Activated B cell treated with CpG ODN at 0.5 μM for 24 hours (primary cell): ENCODE data around the gene VPS13D. TPM values are rescaled to one million over a fixed set of nuclear protein-coding genes. Genes with fewer than 3 reads are reported as not detected.

Experiments used
- ATAC-seq: fragments of 200-7000 bp; cut with Tn5 transposase; one replicate; pipeline ENCODE4 v1.10.0; 2021; ENCODE audit warnings: low read depth, mild to moderate bottlenecking, moderate library complexity
- CTCF ChIA-PET: fragments of 350-600 bp; sonication (Branson Sonifier 250); formaldehyde crosslinking; loops from one replicate; lab custom pipeline; 2021; ENCODE audit warnings: antibody characterized with exemption; lab: Charles Lee
- POLR2A ChIA-PET: fragments of 350-600 bp; sonication (Branson Sonifier 250); formaldehyde crosslinking; loops from one replicate; lab custom pipeline; 2021; ENCODE audit warnings: antibody characterized with exemption; lab: Charles Lee
- DNase-seq: peaks from one replicate; pipeline ENCODE4 v3.0.0; 2022
- H3K27ac Mint-ChIP-seq: one replicate; pipeline ENCODE4 v1.8.0; 2020; ENCODE audit warnings: mixed read lengths
- H3K27me3 Mint-ChIP-seq: one replicate; pipeline ENCODE4 v1.8.0; 2021; ENCODE audit warnings: mixed read lengths
- H3K36me3 Mint-ChIP-seq: one replicate; pipeline ENCODE4 v1.8.0; 2021; ENCODE audit warnings: low read depth, mixed read lengths
- H3K4me1 Mint-ChIP-seq: one replicate; pipeline ENCODE4 v1.8.0; 2021; ENCODE audit warnings: mixed read lengths
- H3K4me3 Mint-ChIP-seq: one replicate; pipeline ENCODE4 v1.8.0; 2020; ENCODE audit warnings: mild to moderate bottlenecking, mixed read lengths
- H3K9me3 Mint-ChIP-seq: one replicate; pipeline ENCODE4 v1.8.0; 2020; ENCODE audit warnings: mixed read lengths
- intact Hi-C: fragments of 100-400 bp; cut with micrococcal nuclease; formaldehyde crosslinking; loops from one replicate; pipeline ENCODE4 v1.15.1; 2024
- total RNA-seq: library from RNA; stranded (reverse); gene quantifications from 2 replicates; pipeline ENCODE4 v1.2.3, GENCODE V29; 2022
- TF ChIP-seq, protein P1 (sequence below): fragments of 200-600 bp; IDR thresholded peaks from one replicate; pipeline ENCODE4 v1.8.0; 2022; ENCODE audit warnings: antibody characterized with exemption, mild to moderate bottlenecking

VPS13D gene
- total RNA-seq, 1 donor from 2014 or later = 64.5 TPM

DNA sequence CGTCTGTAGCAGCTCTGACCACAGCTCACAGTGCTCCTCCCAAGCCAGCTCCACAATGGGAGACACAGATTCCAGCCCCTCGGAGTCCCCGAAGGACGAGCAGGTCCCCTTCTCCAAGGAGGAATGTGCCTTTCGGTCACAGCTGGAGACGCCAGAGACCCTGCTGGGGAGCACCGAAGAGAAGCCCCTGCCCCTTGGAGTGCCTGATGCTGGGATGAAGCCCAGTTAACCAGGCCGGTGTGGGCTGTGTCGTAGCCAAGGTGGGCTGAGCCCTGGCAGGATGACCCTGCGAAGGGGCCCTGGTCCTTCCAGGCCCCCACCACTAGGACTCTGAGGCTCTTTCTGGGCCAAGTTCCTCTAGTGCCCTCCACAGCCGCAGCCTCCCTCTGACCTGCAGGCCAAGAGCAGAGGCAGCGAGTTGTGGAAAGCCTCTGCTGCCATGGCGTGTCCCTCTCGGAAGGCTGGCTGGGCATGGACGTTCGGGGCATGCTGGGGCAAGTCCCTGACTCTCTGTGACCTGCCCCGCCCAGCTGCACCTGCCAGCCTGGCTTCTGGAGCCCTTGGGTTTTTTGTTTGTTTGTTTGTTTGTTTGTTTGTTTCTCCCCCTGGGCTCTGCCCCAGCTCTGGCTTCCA lies 22.9 kb upstream of the VPS13D start:
- intact Hi-C loops = no loop called here
- no peak for ATAC-seq
- POLR2A ChIA-PET = interaction anchor here (0.6 to 8.8 kb wide), 3 partner anchors 10 to 81 kb away, joined by 3 to 103 read pairs (median 3); no protein-coding TSS in a partner anchor

DNA sequence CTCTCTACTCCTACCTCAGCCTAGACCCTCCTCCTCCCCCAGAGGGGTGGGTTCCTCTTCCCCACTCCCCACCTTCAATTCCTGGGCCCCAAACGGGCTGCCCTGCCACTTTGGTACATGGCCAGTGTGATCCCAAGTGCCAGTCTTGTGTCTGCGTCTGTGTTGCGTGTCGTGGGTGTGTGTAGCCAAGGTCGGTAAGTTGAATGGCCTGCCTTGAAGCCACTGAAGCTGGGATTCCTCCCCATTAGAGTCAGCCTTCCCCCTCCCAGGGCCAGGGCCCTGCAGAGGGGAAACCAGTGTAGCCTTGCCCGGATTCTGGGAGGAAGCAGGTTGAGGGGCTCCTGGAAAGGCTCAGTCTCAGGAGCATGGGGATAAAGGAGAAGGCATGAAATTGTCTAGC lies 21.6 kb upstream of the VPS13D start:
- POLR2A ChIA-PET = interaction anchor here (1.0 to 8.8 kb wide), 6 partner anchors 10 to 83 kb away, joined by 3 to 103 read pairs (median 9); partner anchors contain the start of gene TNFRSF1B
- H3K4me3 Mint-ChIP-seq = no peak overlapping the region
- DNase-seq = no peak

More for the DNA sequence above, 22.9 kb upstream of the VPS13D start:
- Mint-ChIP-seq H3K4me3 (no peak overlapping the region), H3K27me3 (no peaks in the 10 kb centered on the region), H3K36me3 (peaks cover 58% of the 10 kb centered on the region), H3K9me3 (no peaks in the 10 kb centered on the region), H3K4me1 (peaks cover 76% of the 10 kb centered on the region), H3K27ac (peak overlapping the region; percentile 65)
- CTCF ChIA-PET = interaction anchor here (1.0 to 9.9 kb wide), 4 partner anchors 9 to 88 kb away, joined by 3 to 261 read pairs (median 4); no protein-coding TSS in a partner anchor
- DNase-seq = no peak
- TF ChIP-seq, protein P1, sequence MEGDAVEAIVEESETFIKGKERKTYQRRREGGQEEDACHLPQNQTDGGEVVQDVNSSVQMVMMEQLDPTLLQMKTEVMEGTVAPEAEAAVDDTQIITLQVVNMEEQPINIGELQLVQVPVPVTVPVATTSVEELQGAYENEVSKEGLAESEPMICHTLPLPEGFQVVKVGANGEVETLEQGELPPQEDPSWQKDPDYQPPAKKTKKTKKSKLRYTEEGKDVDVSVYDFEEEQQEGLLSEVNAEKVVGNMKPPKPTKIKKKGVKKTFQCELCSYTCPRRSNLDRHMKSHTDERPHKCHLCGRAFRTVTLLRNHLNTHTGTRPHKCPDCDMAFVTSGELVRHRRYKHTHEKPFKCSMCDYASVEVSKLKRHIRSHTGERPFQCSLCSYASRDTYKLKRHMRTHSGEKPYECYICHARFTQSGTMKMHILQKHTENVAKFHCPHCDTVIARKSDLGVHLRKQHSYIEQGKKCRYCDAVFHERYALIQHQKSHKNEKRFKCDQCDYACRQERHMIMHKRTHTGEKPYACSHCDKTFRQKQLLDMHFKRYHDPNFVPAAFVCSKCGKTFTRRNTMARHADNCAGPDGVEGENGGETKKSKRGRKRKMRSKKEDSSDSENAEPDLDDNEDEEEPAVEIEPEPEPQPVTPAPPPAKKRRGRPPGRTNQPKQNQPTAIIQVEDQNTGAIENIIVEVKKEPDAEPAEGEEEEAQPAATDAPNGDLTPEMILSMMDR = no peak

DNA sequence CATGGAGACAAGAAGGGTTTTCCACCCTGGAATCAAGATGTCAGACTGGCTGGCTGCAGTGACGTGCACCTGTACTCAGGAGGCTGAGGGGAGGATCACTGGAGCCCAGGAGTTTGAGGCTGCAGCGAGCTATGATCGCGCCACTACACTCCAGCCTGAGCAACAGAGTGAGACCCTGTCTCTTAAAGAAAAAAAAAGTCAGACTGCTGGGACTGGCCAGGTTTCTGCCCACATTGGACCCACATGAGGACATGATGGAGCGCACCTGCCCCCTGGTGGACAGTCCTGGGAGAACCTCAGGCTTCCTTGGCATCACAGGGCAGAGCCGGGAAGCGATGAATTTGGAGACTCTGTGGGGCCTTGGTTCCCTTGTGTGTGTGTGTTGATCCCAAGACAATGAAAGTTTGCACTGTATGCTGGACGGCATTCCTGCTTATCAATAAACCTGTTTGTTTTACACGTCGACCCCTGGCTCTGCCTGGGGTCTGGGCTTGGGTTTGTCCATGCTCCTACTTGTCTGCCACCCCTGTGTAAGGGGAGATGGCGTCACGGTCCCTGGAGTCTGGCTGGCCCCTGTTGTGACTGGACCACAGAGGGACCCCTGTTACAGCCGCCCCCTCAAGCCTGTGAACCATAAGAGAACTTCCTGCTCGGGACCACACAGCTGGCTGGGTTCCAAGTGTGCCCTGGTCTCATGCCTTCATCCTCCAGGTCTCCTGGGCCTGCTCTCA lies 20.9 kb upstream of the VPS13D start:
- Mint-ChIP-seq H3K27me3 (no peaks in the 10 kb centered on the region), H3K4me1 (peaks cover 64% of the 10 kb centered on the region), H3K9me3 (no peaks in the 10 kb centered on the region), H3K36me3 (peaks cover 40% of the 10 kb centered on the region), H3K4me3 (peak overlapping the region; percentile 52), H3K27ac (peak overlapping the region; percentile 86)
- TF ChIP-seq, protein P1 = peak; percentile 76
- intact Hi-C loops = loop anchor here (1.0 to 2.0 kb wide), 4 partner anchors 24 to 84 kb away; partner anchors contain the start of gene TNFRSF1B
- ChIA-PET CTCF (interaction anchor here (0.5 to 9.9 kb wide), 15 partner anchors 9 to 294 kb away, joined by 3 to 261 read pairs (median 3); no protein-coding TSS in a partner anchor), POLR2A (interaction anchor here (1.0 to 8.8 kb wide), 9 partner anchors 10 to 300 kb away, joined by 3 to 103 read pairs (median 13); partner anchors contain the start of genes TNFRSF1B and VPS13D)
- peak; percentile 81 for DNase-seq
- peak; percentile 71 for ATAC-seq

More for the DNA sequence above, 21.6 kb upstream of the VPS13D start:
- no peaks in the 10 kb centered on the region for H3K27me3 Mint-ChIP-seq
- no peak for ATAC-seq
- H3K4me1 Mint-ChIP-seq = peaks cover 70% of the 10 kb centered on the region
- H3K36me3 Mint-ChIP-seq = peaks cover 47% of the 10 kb centered on the region
- CTCF ChIA-PET = interaction anchor here (0.5 to 9.9 kb wide), 5 partner anchors 78 to 293 kb away, joined by 3 to 261 read pairs (median 3); no protein-coding TSS in a partner anchor
- H3K27ac Mint-ChIP-seq = peak overlapping the region; percentile 86
- intact Hi-C loops = loop anchor here (2.0 kb wide), 3 partner anchors 23 to 55 kb away; partner anchors contain the start of gene TNFRSF1B
- TF ChIP-seq, protein P1 = no peak
- H3K9me3 Mint-ChIP-seq = no peaks in the 10 kb centered on the region

DNA sequence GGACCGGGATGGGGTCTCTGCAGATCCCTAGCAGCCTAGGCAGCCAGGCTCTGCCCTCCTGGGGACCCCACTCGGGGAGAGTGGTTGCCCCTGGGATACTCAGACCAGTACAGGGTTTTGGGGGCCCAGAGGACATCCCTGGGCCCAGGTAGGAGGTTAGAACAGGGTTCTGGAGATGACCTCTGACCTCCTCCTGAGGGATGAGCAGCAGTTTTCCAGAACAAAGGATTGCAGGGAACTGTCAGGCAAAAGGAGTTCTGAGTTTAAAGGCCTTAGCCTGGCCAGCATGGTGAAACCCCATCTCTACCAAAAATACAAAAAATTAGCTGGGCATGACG lies 20.4 kb upstream of the VPS13D start:
- intact Hi-C loops = loop anchor here (1.0 to 2.0 kb wide), 4 partner anchors 25 to 84 kb away; partner anchors contain the start of gene TNFRSF1B
- no peak overlapping the region for H3K4me3 Mint-ChIP-seq
- H3K4me1 Mint-ChIP-seq = peaks cover 59% of the 10 kb centered on the region
- H3K36me3 Mint-ChIP-seq = peaks cover 36% of the 10 kb centered on the region
- DNase-seq (no peak), ATAC-seq (no peak)
- TF ChIP-seq, protein P1 = no peak
- no peaks in the 10 kb centered on the region for H3K9me3 Mint-ChIP-seq
- peak overlapping the region; percentile 86 for H3K27ac Mint-ChIP-seq
- H3K27me3 Mint-ChIP-seq = no peaks in the 10 kb centered on the region
- ChIA-PET POLR2A (interaction anchor here (0.6 to 8.8 kb wide), 11 partner anchors 9 to 300 kb away, joined by 3 to 103 read pairs (median 13); partner anchors contain the start of gene VPS13D), CTCF (interaction anchor here (0.6 to 9.9 kb wide), 13 partner anchors 9 to 90 kb away, joined by 3 to 261 read pairs (median 4); no protein-coding TSS in a partner anchor)
